PFSK-1 (cell line): ENCODE data around the gene SPATA16.

Source experiments
- POLR2AphosphoS5 ChIP-seq: IDR thresholded peaks from 2 replicates; pipeline ENCODE4 v1.6.1; 2012; ENCODE audit warnings: low read depth, mild to moderate bottlenecking, control low read depth, low read length, moderate library complexity
- REST ChIP-seq, 2 experiments: IDR thresholded peaks; 2 replicates each; pipeline versions ENCODE4 v1.6.1 to v1.8.0; 2011 to 2012; ENCODE audit warnings: low read depth in 2 of 2, low read length in 2 of 2, control low read depth in 1 of 2, inconsistent platforms in 1 of 2, mild to moderate bottlenecking in 1 of 2, moderate library complexity in 1 of 2; ENCODE audit not compliant: insufficient read depth in 1 of 2
- TAF1 ChIP-seq: IDR thresholded peaks from 2 replicates; pipeline ENCODE4 v1.6.1; 2012; ENCODE audit warnings: low read length, control low read depth, borderline replicate concordance; ENCODE audit not compliant: insufficient read depth

GRCh38 chr3:173055228-173055933, 85.7 kb downstream of the SPATA16 start:
- no peak for TF ChIP-seq POLR2AphosphoS5
- TF ChIP-seq REST (IDR thresholded peaks at IDR 0.05; ENCODE audit: insufficient read depth in 1 of 2, low read depth in 2 of 2, low read length in 2 of 2), result no peak
- TF ChIP-seq TAF1, result no peak
